ENCODE results near the gene TBC1D7.
A peak's percentile ranks its signal among the peaks of the same experiment; 100 is the strongest.

TBC1D7 gene

GRCh38 chr6:13318821-13319220, 9.5 kb downstream of the TBC1D7 start:
- no peak for DNase-seq

GRCh38 chr6:13315896-13316295, 12.4 kb downstream of the TBC1D7 start:
- DNase-seq = no peak

- DNase-seq = no peak
These were observed 13.5 kb downstream of the TBC1D7 start for GRCh38 chr6:13314806-13315205.

- DNase-seq = no peak
These were observed 17.2 kb downstream of the TBC1D7 start for GRCh38 chr6:13311155-13311554.

GRCh38 chr6:13308332-13308731, 20.0 kb downstream of the TBC1D7 start:
- DNase-seq = no peak

GRCh38 chr6:13307508-13307995, 20.8 kb downstream of the TBC1D7 start:
- DNase-seq = no peak

GRCh38 chr6:13305791-13306190, 22.5 kb downstream of the TBC1D7 start:
- DNase-seq = no peak

- no peak for DNase-seq
These were observed 23.0 kb downstream of the TBC1D7 start for GRCh38 chr6:13305288-13305687.

- DNase-seq = peak; percentile 16 to 54
These were observed 23.6 kb downstream of the TBC1D7 start for GRCh38 chr6:13304580-13305260.

GRCh38 chr6:13304101-13304500, 24.2 kb downstream of the TBC1D7 start:
- no peak for DNase-seq

- DNase-seq = peak in 1 of 2 donors; percentile 27
These were observed 24.7 kb downstream of the TBC1D7 start for GRCh38 chr6:13303668-13304017.

- DNase-seq = peak in 1 of 2 donors; percentile 65
These were observed 25.3 kb downstream of the TBC1D7 start for GRCh38 chr6:13302751-13303667.

- DNase-seq = peak; percentile 27 to 65
These were observed 26.0 kb downstream of the TBC1D7 start for GRCh38 chr6:13302291-13302690.

GRCh38 chr6:13300643-13301590, 27.4 kb downstream of the TBC1D7 start:
- no peak for DNase-seq

GRCh38 chr6:13299918-13300317, 28.4 kb downstream of the TBC1D7 start:
- no peak for DNase-seq

GRCh38 chr6:13299403-13299821, 28.9 kb downstream of the TBC1D7 start:
- no peak for DNase-seq

- DNase-seq = no peak
These were observed 29.9 kb downstream of the TBC1D7 start for GRCh38 chr6:13298446-13298845.

- no peak for DNase-seq
These were observed 30.9 kb downstream of the TBC1D7 start for GRCh38 chr6:13297391-13297790.

- no peak for DNase-seq
These were observed 31.8 kb downstream of the TBC1D7 start for GRCh38 chr6:13296536-13296997.

- no peak for DNase-seq
These were observed 32.8 kb downstream of the TBC1D7 start for GRCh38 chr6:13295576-13295975.

- no peak for DNase-seq
These were observed 33.8 kb downstream of the TBC1D7 start for GRCh38 chr6:13294499-13295069.

GRCh38 chr6:13292774-13293173, 35.6 kb downstream of the TBC1D7 start:
- no peak for DNase-seq
